K562 (cell line): ENCODE results near the gene ARHGAP15. TPM values are rescaled to one million over a fixed set of nuclear protein-coding genes. Genes with fewer than 3 reads are reported as not detected.

Source experiments
- ATAC-seq: fragments of 200-7000 bp; cut with Tn5 transposase; 3 replicates; pipeline ENCODE4 v1.9.1; 2020; ENCODE audit warnings: moderate library complexity
- BruUV-seq: library from RNA; stranded (reverse); fragments of 400-500 nt; replicated peaks from 2 replicates; lab custom pipeline; 2021; lab: Mats Ljungman, UMichigan
- CTCF ChIA-PET: fragments of 300-600 bp; formaldehyde crosslinking; extraction: SDS; loops from one replicate; lab custom pipeline; 2021; ENCODE audit warnings: low intra/inter-chr PET ratio; lab: Yijun Ruan, JAX
- POLR2A ChIA-PET: fragments of 300-600, 350-650 bp; sonication (Branson Sonifier 250); formaldehyde crosslinking; extraction: SDS; loops from one replicate; lab custom pipeline; 2021; ENCODE audit warnings: antibody characterized with exemption, inconsistent platforms; lab: Yijun Ruan, JAX
- DNase-seq, 4 experiments: peaks; one replicate each; pipeline versions ENCODE4 v3.0.0 to v3.0.0-alpha.2; 2011 to 2018; ENCODE audit warnings: low spot score in 3 of 4, mixed read lengths in 3 of 4; ENCODE audit errors: extremely low read depth in 1 of 4
- FAIRE-seq: peaks from 2 replicates; lab custom pipeline; 2011; peaks lifted over from hg19 to GRCh38; lab: Jason Lieb, UNC
- H2AFZ ChIP-seq: 2 replicates; pipeline ENCODE4 v1.6.0; 2011; ENCODE audit warnings: low read depth, low read length, control low read depth, inconsistent platforms
- H3K27ac ChIP-seq: fragments of 200-600 bp; 3 replicates; pipeline ENCODE4 v1.8.0; 2011; ENCODE audit warnings: low read depth, mild to moderate bottlenecking, control low read depth, inconsistent platforms, low read length, moderate library complexity, mixed read lengths; ENCODE audit errors: extremely low read depth
- H3K27me3 ChIP-seq, 2 experiments: fragments of 300-600 bp in 1 of 2; 2 replicates in 1 of 2; 3 replicates in 1 of 2; pipeline versions ENCODE4 v1.6.0 to v1.8.0; 2011; ENCODE audit warnings: inconsistent platforms in 2 of 2, low read length in 2 of 2, mild to moderate bottlenecking in 1 of 2, mixed read lengths in 1 of 2, moderate library complexity in 1 of 2; ENCODE audit not compliant: control insufficient read depth in 2 of 2, insufficient read depth in 2 of 2
- H3K36me3 ChIP-seq: fragments of 300-600 bp; 3 replicates; pipeline ENCODE4 v1.8.0; 2011; ENCODE audit warnings: mild to moderate bottlenecking, low read length, inconsistent platforms; ENCODE audit not compliant: control insufficient read depth, insufficient read depth
- H3K4me1 ChIP-seq, 2 experiments: fragments of 200-600 bp in 1 of 2; replicated peaks in 1 of 2; 2 replicates in 1 of 2; 3 replicates in 1 of 2; pipeline versions ENCODE4 v1.5.1 to v1.8.0; 2011; ENCODE audit warnings: inconsistent platforms in 2 of 2, low read length in 2 of 2, mild to moderate bottlenecking in 1 of 2, mixed read lengths in 1 of 2, moderate library complexity in 1 of 2; ENCODE audit not compliant: control insufficient read depth in 2 of 2, insufficient read depth in 2 of 2
- H3K4me2 ChIP-seq: 2 replicates; pipeline ENCODE4 v1.6.1; 2011; ENCODE audit warnings: low read length, control low read depth, inconsistent platforms, mixed read lengths; ENCODE audit not compliant: insufficient read depth
- H3K4me3 ChIP-seq: fragments of 200-600 bp; sonication (generic), shearing (Covaris generic); 2 replicates; pipeline ENCODE4 v1.5.1; 2016; ENCODE audit warnings: control low read depth, inconsistent platforms
- H3K79me2 ChIP-seq: fragments of 200-600 bp; 3 replicates; pipeline ENCODE4 v1.8.0; 2011; ENCODE audit warnings: low read length, inconsistent platforms; ENCODE audit not compliant: control insufficient read depth, insufficient read depth
- H3K9ac ChIP-seq, 2 experiments: 2 replicates each; pipeline versions ENCODE4 v1.6.0 to v1.6.1; 2011; ENCODE audit warnings: low read depth in 2 of 2, low read length in 2 of 2, control low read depth in 1 of 2, inconsistent platforms in 1 of 2, mild to moderate bottlenecking in 1 of 2, mixed read lengths in 1 of 2; ENCODE audit not compliant: insufficient read depth in 1 of 2
- H3K9me1 ChIP-seq: one replicate; pipeline ENCODE4 v1.6.0; 2011; ENCODE audit warnings: inconsistent platforms, mild to moderate bottlenecking, low read length, moderate library complexity; ENCODE audit not compliant: control insufficient read depth, insufficient read depth
- H3K9me3 ChIP-seq: replicated peaks from 2 replicates; pipeline ENCODE4 v1.5.1; 2011; ENCODE audit warnings: low read depth, low read length, inconsistent platforms; ENCODE audit not compliant: control insufficient read depth, insufficient read depth
- H4K20me1 ChIP-seq: replicated peaks from 2 replicates; pipeline ENCODE4 v1.6.1; 2011; ENCODE audit warnings: low read length, inconsistent platforms, mixed read lengths; ENCODE audit not compliant: control insufficient read depth, insufficient read depth
- AFF4 ChIP-seq: sonication (generic); formaldehyde crosslinking; IDR thresholded peaks from 2 replicates; pipeline ENCODE4 v1.8.0; 2023; ENCODE audit warnings: mild to moderate bottlenecking, missing genetic modification reagents
- FOSL1 ChIP-seq: fragments of 200-800 bp; sonication (Bioruptor generic); conservative IDR thresholded peaks from 2 replicates; pipeline ENCODE4 v1.6.1; 2016; ENCODE audit warnings: missing genetic modification characterization, missing compliant biosample characterization
- FOXK2 ChIP-seq, 2 experiments: fragments of 450-650 bp; IDR thresholded peaks in 1 of 2; conservative IDR thresholded peaks in 1 of 2; 2 replicates each; pipeline ENCODE4 v1.6.1; 2016; ENCODE audit warnings: low read depth in 2 of 2, mild to moderate bottlenecking in 1 of 2
- HCFC1 ChIP-seq: IDR thresholded peaks from 2 replicates; pipeline ENCODE4 v1.6.1; 2012; ENCODE audit warnings: low read depth, low read length, improper control_type of control experiment
- L3MBTL2 ChIP-seq: fragments of 450-650 bp; IDR thresholded peaks from 2 replicates; pipeline ENCODE4 v1.6.1; 2016; ENCODE audit warnings: mild to moderate bottlenecking, moderate library complexity
- MEF2D ChIP-seq: conservative IDR thresholded peaks from 2 replicates; pipeline ENCODE4 v1.6.1; 2016; ENCODE audit warnings: low read depth, missing genetic modification characterization, missing compliant biosample characterization
- MXI1 ChIP-seq: IDR thresholded peaks from 2 replicates; pipeline ENCODE4 v1.6.1; 2011; ENCODE audit warnings: low read depth, mild to moderate bottlenecking, improper control_type of control experiment, low read length
- NR2F6 ChIP-seq: fragments of 450-650 bp; formaldehyde crosslinking; IDR thresholded peaks from 2 replicates; pipeline ENCODE4 v1.4.0; 2020; ENCODE audit warnings: mild to moderate bottlenecking
- RBM39 ChIP-seq: fragments of 200-400 bp; formaldehyde crosslinking; optimal IDR thresholded peaks from 2 replicates; pipeline ENCODE3; 2018; ENCODE audit warnings: low read depth, low read length
- RUNX1 ChIP-seq: sonication (generic); IDR thresholded peaks from 2 replicates; pipeline ENCODE4 v1.6.1; 2016; ENCODE audit warnings: antibody characterized with exemption, low read depth
- SMARCE1 ChIP-seq: fragments of 450-650 bp; IDR thresholded peaks from 2 replicates; pipeline ENCODE4 v1.7.1; 2016; ENCODE audit warnings: mild to moderate bottlenecking
- THRB ChIP-seq: fragments of 450-650 bp; formaldehyde crosslinking; conservative IDR thresholded peaks from 2 replicates; pipeline ENCODE4 v1.4.0; 2022; ENCODE audit warnings: mild to moderate bottlenecking, missing genetic modification characterization
- WGBS: fragments of 100-300 bp; shearing (Covaris generic); methylation state at CpG from one replicate; pipeline ENCODE4 v1.1.6; 2016; ENCODE audit warnings: low coverage, mixed read lengths; ENCODE audit not compliant: insufficient coverage; ENCODE audit errors: missing lambda C conversion rate; 5-methylcytosine and 5-hydroxymethylcytosine counted together
- in situ Hi-C: fragments of 300-500 bp; cut with MboI; formaldehyde crosslinking; loops from 4 replicates; pipeline ENCODE4 v1.15.0; 2018; ENCODE audit warnings: inconsistent platforms, mixed read lengths
- intact Hi-C: fragments of 100-400 bp; cut with micrococcal nuclease; formaldehyde crosslinking; loops from 2 replicates; pipeline ENCODE4 v1.14.2; 2022
- polyA plus RNA-seq, 8 experiments: library from polyadenylated mRNA; depleted of rRNA in 4 of 8; stranded (reverse) in 5 of 8; unstranded in 3 of 8; fragments of >200 nt; fragmentation: Nextera tagmentation in 2 of 8; fragmentation: Illumina TruSeq in 1 of 8; extraction: Ambion mirVana in 2 of 8; extraction: Trizol in 1 of 8; gene quantifications; 2 replicates each; pipeline versions ENCODE4 v1.2.1 to v1.2.3, GENCODE V29; 2011 to 2014; ENCODE audit warnings: inconsistent platforms in 1 of 8, missing spikeins in 1 of 8
- total RNA-seq, 7 experiments: library from RNA; depleted of rRNA in 6 of 7; stranded (reverse); fragments of >200 nt in 6 of 7; fragmentation: Illumina TruSeq in 2 of 7; extraction: Trizol in 2 of 7; gene quantifications; 2 replicates each; pipeline versions ENCODE4 v1.2.1 to v1.2.3, GENCODE V29; 2011 to 2021; ENCODE audit warnings: low replicate concordance in 1 of 7

Gene ARHGAP15
- total and polyA plus RNA-seq, 9 of the 15 experiments (the other 6 are each of a cell fraction or from before 2014, with no cell fraction given): 1.5 to 17.9 (median 7.9) TPM

- H3K4me2 ChIP-seq: no peak overlapping the region
- H3K4me3 ChIP-seq: no peak overlapping the region
- ChIA-PET POLR2A (interaction anchor here (0.6 kb wide), 1 partner anchor 674 kb away, joined by 3 read pairs; no protein-coding TSS in a partner anchor), CTCF (no interaction called here)
- H3K9me3 ChIP-seq: no peaks in the 10 kb centered on the region
- BruUV-seq: no TSS peak
- no peak overlapping the region for H3K27ac ChIP-seq
- no peak for ATAC-seq
- H3K9me1 ChIP-seq: no peaks in the 10 kb centered on the region
- in situ Hi-C loops: no loop called here
- intact Hi-C loops: no loop called here
- FAIRE-seq: no peak
- no peak for DNase-seq
- WGBS: 11% methylated on average over 3 of the region's 3 CpGs
- H2AFZ ChIP-seq: no peak overlapping the region
- H3K4me1 ChIP-seq: no peaks in the 10 kb centered on the region
- no peak for TF ChIP-seq HCFC1
- no peak for TF ChIP-seq RUNX1
- TF ChIP-seq FOSL1 (tag): peak; percentile 36; the same call in 1 of the 2 replicates
- no peak for TF ChIP-seq SMARCE1
- TF ChIP-seq, all 486 proteins: peak for 1
- Histone ChIP-seq H3K27me3 (no peaks in the 10 kb centered on the region), H4K20me1 (no peaks in the 10 kb centered on the region), H3K79me2 (no peaks in the 10 kb centered on the region), H3K9ac (no peak overlapping the region), H3K36me3 (no peaks in the 10 kb centered on the region)
Measured at GRCh38 chr2:143489145-143489544, 359.9 kb downstream of the ARHGAP15 start.

- ATAC-seq (no peak), FAIRE-seq (no peak), DNase-seq (no peak)
- WGBS: 9% methylated on average over 2 of the region's 2 CpGs
- H3K9me1 ChIP-seq: no peaks in the 10 kb centered on the region
- CTCF ChIA-PET: no interaction called here
- H3K9ac ChIP-seq: no peak overlapping the region
- in situ Hi-C loops (no loop called here), intact Hi-C loops (no loop called here)
- no peaks in the 10 kb centered on the region for H3K36me3 ChIP-seq
- no peak overlapping the region for H3K27ac ChIP-seq
- H2AFZ ChIP-seq: no peak overlapping the region
- no peaks in the 10 kb centered on the region for H3K4me1 ChIP-seq
- no peaks in the 10 kb centered on the region for H4K20me1 ChIP-seq
- H3K79me2 ChIP-seq: no peaks in the 10 kb centered on the region
- POLR2A ChIA-PET: interaction anchor here (0.7 kb wide), 1 partner anchor 13 kb away, joined by 3 read pairs; no protein-coding TSS in a partner anchor
- no peak overlapping the region for H3K4me3 ChIP-seq
- no peak overlapping the region for H3K4me2 ChIP-seq
- H3K9me3 ChIP-seq: no peaks in the 10 kb centered on the region
- no peaks in the 10 kb centered on the region for H3K27me3 ChIP-seq
- no TSS peak for BruUV-seq
- TF ChIP-seq AFF4 (CRISPR knock-in tag) (no peak), FOXK2 (conservative IDR thresholded peaks at IDR 0.05 in 1 of 2, IDR thresholded peaks at IDR 0.05 in 1 of 2; ENCODE audit: low read depth in 2 of 2) (no peak), RBM39 (no peak), L3MBTL2 (no peak), MEF2D (tag) (no peak), THRB (no peak), MXI1 (no peak), NR2F6 (no peak)
Measured at GRCh38 chr2:143491131-143491530, 361.9 kb downstream of the ARHGAP15 start.
